NCI-H187 (cell line): ENCODE measurements around the gene MLST8.
A peak's percentile ranks its signal among the peaks of the same experiment; 100 is the strongest.

ENCODE experiments used
- DNase-seq, 2 experiments: peaks; one replicate each; lab custom pipeline; 2025; lab: John Stamatoyannopoulos, UW

MLST8 gene

GRCh38 chr16:2209258-2210008 lies 4.2 kb downstream of the MLST8 start:
- DNase-seq = no peak

- no peak for DNase-seq
Observed at GRCh38 chr16:2210009-2210332, 4.7 kb downstream of the MLST8 start.

GRCh38 chr16:2210386-2211365 lies 5.4 kb downstream of the MLST8 start, which contains the start of gene BRICD5:
BRICD5 (minus strand) TSS chr16:2210863; CDS start chr16:2210833, 30 bp downstream.
- DNase-seq = no peak

GRCh38 chr16:2211923-2212347 lies 6.7 kb downstream of the MLST8 start:
- DNase-seq = no peak

GRCh38 chr16:2212362-2213324 lies 7.4 kb downstream of the MLST8 start:
- DNase-seq = no peak

GRCh38 chr16:2213817-2214718 lies 8.8 kb downstream of the MLST8 start:
- no peak for DNase-seq

- DNase-seq = no peak
Observed at GRCh38 chr16:2214719-2214968, 9.4 kb downstream of the MLST8 start, which contains the start of gene PGP. PGP (minus strand) TSS chr16:2214840; CDS start chr16:2214777, 63 bp downstream.

- no peak for DNase-seq
Observed at GRCh38 chr16:2216330-2216729, 11.1 kb downstream of the MLST8 start.

GRCh38 chr16:2223221-2223941 lies 18.1 kb downstream of the MLST8 start, which contains the start of gene E4F1:
E4F1 (plus strand) TSS chr16:2223591; CDS start chr16:2223614, 23 bp downstream.
- DNase-seq = peak; percentile 100

- DNase-seq = peak; percentile 35 to 45
Observed at GRCh38 chr16:2223942-2224486, 18.8 kb downstream of the MLST8 start.

- no peak for DNase-seq
Observed at GRCh38 chr16:2226245-2226793, 21.1 kb downstream of the MLST8 start.

- DNase-seq = no peak
Observed at GRCh38 chr16:2226918-2227317, 21.7 kb downstream of the MLST8 start.

- no peak for DNase-seq
Observed at GRCh38 chr16:2228161-2228824, 23.0 kb downstream of the MLST8 start.

- no peak for DNase-seq
Observed at GRCh38 chr16:2229091-2229490, 23.8 kb downstream of the MLST8 start.

GRCh38 chr16:2229632-2230250 lies 24.5 kb downstream of the MLST8 start:
- no peak for DNase-seq

GRCh38 chr16:2230376-2230775 lies 25.1 kb downstream of the MLST8 start:
- DNase-seq = no peak

GRCh38 chr16:2231016-2231931 lies 26.0 kb downstream of the MLST8 start:
- DNase-seq = peak; percentile 76 to 90
